ENCODE measurements around the gene PNMA1. TPM values are rescaled to one million over a fixed set of nuclear protein-coding genes. Genes with fewer than 3 reads are reported as not detected.

The PNMA1 gene
- total RNA-seq, 1 experiment from 2014 or later, result 16.8 TPM

DNA sequence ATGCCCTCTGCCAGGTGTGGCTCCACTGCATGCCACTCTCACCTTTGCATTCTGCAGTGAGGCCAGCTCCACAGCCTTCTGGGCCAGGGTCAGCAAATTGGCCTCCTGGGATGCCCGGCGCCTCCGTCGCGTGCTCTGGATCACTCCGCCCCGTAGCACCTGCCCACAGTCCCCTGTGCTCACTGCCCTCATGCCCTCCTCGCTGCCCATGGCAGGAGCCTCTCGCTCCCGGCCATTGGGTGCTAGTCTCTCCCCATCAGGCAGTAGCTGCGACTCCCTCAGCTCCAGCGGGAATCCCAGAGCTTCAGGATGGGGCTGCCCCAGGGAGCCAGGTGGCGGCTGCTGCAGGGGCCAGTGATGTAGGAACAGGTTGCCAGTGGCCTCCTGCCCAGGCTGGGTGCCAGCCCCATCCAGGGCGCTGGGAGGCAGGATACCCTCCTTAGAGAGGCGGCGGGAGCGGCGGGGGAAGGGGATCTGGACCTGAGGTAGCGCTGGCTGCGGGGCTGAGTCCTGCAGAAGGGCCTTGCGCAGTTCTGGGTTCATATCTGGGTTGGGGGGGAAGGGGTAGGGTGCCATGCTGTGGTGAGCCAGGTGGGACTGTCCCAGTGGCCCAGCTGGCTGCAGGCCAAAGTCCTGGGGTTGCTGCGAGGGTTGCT lies 24.5 kb upstream of the PNMA1 start:
- no peak for DNase-seq (ENCODE audit: low read depth)

DNA sequence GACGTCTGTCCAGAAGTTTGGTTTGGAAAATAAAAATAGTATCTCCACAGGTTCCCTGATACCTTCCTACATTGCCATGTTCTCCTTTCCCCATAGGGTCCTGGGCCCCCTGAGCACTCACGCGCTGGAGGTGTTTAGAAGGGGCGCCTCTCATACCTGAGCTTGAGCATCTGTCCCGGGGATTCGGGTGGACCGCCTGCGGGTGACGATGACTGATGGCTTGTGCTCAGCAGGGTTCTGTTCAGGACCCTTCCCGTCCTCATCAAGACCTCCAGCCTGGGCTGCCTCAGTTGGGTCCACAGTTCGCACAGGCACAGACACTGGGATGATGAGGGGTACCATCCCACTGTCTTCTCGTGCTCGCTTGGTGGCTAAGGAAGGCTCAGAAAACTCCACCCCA lies 22.7 kb upstream of the PNMA1 start:
- DNase-seq (ENCODE audit: low read depth), result no peak

DNA sequence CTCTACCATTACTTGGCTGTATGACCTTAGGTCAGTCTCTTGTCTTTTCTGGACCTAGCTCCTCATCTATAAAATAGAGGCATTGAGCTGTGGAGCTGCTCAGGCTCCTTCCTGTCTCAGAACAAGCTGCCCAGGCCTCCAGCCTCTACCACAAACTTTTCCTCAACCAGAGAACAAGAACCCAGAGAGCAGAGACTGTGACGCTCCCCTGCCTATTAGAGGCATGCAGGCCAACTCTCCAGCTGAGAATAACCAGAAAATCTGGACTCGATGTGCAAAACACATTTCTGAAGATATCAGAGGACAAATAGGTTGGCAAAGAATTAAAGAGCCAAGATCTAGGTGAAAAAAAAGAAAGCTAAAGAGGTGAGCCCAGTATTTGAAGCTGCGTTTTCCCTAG lies 17.8 kb upstream of the PNMA1 start:
- no peak for DNase-seq (ENCODE audit: low read depth)

DNA sequence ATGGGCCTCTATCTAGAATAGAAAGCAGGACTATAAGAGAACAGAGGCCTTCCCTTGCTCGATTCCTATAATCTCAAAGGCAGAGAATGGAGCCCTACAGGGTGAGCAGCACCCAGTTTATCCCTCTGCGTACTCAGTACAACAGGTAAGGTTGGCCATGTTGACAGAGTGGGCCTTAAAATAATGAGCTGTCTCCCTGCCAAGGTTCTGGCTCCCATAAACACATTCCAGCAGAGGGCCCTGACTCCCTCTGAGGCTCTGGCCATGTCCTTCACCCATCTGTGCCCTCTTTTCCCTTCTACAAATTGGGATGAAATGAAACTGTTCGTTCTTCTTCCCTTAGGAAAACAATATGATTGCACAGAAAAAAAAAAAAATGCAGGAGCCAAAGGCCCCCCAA lies 16.9 kb upstream of the PNMA1 start:
- no peak for DNase-seq (ENCODE audit: low read depth)

DNA sequence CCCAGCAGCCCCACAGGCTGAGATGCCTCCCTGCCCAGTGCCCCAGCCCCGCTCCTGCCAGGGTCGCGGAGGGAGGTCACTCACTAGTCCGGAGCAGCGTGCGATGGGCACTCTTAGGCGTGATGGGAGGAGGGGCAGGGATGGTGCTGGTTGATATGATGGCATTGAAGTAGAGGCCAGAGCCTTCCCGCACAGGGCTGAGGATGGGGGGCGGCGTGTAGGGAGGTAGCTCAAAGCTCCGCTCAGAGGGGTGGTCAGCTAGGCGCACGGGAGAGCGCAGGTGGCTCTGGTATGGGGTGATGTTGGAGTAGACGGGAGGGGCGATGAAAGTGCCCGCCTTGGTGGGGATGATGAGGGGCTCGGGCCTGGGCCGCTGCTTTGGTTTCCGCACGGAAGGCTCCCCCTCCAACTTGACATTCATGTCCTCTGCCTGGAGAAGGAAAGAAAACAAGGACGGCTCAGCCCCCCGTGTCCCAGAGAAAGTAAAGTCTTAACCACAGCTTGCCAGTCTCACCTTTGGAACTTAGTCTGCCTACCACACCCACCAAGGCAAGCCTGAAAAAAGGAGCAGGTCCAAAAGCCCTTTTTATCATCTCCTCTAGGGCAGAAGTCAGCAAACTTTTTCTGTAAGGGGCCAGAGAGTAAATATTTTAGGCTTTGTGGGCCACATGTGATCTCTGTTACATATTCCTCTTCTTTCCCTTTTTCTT lies 15.5 kb upstream of the PNMA1 start:
- DNase-seq (ENCODE audit: low read depth), result no peak

DNA sequence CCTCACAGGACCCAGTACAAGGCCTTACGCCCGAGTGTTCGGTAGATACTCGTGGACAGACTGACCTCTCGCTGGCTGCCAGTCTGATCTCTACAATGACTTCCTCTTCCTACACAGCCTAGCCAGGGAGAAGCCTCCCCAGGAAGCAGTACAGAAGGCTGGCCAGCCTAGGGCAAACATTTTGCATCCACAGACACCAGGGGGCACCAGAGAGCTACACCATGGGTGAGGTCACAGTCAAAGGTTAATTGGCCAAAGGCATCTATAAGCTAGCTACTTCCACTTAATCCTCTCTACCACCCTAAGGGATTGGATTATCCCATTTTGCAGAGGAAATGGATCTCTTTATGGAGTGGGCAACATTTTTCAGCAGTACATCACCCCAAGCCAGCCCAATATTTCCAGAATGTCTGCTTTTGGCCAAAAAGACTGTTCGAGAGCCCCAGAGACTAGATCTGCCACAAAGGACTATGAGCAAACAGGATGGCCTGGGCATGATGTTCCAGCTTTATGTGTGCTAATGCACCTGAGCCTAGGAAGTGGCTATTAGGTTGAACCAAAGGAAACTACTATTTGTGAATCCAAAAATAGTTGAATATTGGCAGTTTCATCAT lies 14.6 kb upstream of the PNMA1 start:
- peak; percentile 69 for DNase-seq (ENCODE audit: low read depth)

DNA sequence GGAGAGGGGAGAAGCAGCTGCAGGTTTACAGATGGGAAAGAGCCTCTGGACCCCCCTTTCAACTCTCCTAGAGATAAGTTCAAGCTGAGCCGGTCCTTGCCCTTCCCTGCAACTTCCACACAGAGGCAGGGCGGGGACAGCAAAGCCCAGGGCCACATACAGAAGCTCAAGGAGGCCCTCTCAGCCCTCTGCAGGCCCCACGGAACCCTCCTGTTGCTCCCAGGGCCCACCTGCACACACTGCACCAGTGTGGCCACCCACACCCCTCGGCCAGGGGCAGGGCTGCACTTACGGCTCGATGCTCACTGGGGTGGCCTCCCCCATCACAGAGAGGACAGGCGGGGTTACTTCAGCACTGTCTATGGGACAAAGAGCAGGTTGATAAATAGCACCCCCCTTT lies 13.0 kb upstream of the PNMA1 start:
- DNase-seq (ENCODE audit: low read depth), result no peak

DNA sequence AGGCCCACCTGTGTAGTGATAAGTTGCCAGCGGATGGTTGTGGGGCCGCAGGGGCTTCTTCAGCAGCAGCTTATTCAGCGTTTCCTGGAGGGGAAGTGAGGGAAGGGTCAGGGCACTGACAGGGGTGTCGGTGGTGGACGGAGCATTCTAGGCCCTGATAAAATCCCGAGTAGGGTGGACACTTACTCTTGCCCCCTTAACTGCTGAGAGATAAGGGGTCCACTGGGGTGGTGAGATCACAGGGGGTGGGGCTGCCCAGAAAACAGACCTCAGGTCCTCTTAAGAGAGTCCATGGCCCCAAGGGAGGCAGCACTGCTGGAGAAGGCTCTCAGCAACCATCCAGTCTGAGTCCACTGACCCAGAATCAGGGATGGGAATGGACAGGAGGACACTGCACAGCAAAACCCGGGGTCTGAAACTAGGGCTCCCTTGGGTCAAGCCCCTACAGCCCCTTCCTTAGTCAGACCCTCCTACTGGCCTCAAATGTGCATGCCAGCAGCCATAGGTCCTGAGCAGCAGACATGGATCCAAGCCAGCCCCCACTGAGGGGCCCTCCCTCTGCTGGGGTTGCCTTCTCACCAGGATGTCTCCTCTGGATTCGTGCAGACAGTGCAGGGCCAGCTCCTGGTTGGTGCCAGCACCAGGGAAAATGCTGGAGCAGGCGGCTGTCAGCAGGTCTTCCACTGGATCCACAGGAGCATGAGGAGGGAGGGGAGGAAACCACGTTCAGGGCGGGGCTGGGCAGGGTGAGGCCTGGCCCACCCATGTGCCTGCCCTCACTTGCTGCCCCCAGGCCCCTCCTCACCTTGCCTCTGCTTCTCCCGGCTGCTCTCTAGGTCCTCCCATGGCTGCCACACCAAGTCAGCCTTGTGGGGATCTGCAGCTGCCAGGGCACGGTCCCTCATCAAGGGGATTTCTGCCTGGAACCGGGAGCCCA lies 12.1 kb upstream of the PNMA1 start:
- peak; percentile 41 for DNase-seq (ENCODE audit: low read depth)

DNA sequence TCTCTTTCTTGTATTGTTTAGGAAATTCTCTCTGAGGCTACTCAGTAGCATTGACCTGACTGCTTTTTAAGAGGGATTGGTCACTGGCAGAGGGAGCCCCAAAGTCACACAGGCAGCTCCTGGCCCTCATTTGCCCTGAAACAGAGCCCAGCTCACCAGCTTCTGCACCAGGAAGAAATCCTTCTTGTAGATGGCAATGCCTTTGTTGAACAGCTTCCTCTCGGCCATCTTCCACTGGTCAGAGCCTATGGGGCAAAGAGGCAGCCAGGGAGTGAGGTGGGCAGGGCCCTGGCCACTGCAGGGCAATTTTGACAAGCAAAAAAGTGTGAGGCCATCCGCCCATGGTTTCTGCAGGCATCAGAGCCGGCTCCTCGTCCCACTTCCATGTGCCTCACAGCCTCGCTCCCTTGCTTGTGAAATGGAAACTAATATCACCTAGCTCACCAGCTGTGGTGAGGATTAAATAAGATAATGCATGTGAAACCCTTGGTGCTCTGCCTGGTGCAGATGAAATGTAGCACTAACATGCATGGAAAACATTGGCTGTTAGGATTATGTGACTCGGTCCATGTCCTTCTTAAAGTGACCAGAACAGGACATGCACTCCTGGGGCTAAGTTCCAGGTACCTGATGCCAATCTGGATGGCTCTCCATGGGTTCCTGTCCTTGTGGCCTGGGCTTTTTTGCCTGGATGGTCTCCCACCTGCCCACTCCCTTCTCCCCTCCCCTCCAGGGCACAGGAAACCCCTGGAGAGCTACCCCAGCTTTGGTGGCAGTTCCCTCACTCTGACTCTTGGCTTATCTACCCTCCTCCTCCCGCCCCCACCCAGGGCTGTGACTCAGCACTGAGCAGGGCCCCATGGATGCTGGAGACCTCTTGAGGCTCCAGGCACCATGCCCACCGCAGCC lies 11.2 kb upstream of the PNMA1 start:
- peak; percentile 71 for DNase-seq (ENCODE audit: low read depth)

DNA sequence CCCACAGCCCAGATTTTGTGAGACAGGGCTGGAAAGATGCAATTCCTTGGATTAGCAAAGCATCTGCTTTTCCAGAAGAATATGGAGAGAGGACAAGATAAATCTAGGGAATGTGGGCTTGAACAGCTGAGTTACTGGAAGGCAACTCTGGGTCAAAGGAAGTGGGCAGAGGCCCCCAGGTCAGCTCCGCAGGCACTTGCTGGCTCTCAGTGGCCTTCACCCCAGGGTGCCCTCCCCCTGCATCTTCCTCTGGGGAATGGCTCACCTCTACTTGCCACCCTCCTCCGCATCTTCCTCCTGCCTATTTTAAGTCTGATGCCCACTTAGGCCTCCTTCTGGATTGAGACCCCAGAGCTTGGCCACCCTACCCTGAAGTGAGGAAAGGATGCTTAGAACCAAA lies 10.5 kb upstream of the PNMA1 start:
- DNase-seq (ENCODE audit: low read depth), result no peak

DNA sequence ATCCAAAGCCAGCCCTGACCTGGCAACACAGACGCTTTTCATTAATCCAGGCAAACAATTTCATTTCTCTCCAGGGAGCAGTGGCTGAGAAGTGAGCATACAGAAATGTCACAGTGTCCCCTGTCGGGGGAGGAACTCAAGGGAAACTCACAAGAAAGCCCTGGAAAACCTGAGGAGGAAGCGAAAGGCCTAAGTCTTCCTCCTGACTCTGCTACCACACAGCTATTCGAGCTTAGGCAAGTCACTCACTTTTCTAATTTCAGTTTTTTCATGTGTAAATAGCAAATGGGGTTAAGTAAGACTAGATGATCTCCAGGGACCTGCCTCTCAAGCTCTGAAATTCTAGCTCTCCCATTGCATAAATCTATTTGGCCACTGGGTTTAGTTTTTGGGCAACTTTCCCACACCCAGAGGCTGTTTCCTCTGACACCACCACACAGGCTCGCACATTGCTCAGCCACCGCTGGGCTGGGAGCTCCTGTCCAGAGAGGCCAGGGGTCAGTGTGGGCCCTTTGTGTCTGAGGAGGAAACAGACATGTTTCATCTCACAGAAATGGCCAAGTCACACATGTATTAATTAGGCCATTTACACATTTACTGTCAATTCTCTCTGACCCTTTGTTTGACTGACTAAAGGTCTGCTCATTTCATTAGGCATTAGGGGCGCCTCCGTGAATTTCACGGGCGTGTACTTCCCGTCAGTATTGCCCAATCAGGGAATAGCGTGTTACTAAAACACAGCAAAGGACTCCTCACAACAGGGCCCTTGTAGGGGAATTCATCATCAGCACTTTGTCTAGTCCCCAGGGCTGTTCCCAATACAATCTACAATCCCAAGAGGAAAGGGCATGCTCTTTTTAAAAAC lies 9.8 kb upstream of the PNMA1 start:
- DNase-seq (ENCODE audit: low read depth), result peak; percentile 96

DNA sequence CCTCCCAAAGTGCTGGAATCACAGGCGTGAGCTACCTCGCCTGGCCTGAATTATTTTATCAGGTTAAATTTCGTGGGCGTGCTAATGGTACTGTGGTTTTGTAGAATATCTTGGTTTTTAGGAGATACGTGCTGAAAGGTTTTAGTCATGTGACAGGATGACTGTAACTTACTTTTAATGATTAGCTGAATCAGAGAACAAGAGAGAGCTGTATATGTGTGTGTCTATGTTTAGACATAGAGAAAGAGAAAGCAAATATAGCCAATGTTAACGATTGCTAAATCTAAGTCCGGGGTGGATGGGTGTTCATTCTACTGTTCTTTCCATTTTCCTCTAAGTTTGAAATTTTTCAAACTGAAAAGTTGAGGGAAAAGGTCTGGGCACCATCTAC lies 9.2 kb upstream of the PNMA1 start:
- no peak for DNase-seq (ENCODE audit: low read depth)

DNA sequence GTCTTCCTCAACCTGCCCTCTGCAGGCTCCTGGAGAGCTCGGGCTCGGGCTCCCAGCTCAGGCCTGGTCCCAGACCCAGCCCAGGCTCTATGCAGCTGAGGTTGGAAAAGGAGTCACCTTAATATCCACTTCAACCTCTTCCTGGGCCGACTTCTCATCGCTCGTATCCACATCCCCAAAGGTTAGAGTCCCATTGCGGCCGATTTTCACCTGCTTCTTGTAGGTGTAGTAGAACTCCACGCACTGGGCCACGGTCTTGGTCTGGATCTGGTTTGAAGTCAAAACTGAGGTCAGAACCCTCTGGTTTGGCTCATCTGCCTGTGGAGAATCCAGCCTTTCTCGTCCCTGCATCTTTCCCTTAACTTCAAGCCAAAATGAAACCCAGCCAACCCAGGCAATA lies 8.4 kb upstream of the PNMA1 start:
- DNase-seq (ENCODE audit: low read depth), result no peak

DNA sequence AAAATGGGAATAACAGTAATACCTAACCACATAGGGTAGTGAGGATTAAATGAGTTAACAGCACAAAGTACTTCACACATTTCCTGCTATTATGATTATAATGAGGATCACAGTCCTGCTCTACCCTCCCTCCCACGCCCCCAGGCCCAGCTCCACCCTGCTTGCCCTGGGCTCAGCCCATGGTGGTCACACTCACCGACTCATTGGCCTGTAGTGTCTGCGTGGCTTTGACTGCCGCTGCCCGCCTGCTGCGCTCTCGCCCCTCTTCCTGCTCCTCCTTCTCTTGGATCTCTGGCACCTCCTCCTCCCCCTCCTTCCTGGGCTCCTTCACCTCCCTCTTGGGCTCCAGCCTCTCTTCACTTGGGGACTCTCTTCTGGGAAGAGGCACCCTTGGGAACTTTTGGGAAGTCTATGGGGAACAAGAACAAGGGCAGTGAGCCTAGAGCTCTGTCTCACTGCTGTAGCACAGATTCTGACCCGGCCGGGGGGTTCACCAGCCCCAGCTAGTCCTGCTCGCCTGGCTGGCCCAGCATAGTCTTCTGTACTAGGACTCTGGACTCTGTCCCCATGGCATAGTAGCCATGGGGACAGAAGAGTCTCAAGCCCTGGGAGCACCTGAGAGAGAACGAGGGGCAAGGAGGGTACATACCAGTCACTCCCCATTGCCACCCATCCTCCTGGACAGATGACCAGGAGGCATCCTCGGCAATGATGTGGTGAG lies 7.1 kb upstream of the PNMA1 start:
- DNase-seq (ENCODE audit: low read depth), result no peak

DNA sequence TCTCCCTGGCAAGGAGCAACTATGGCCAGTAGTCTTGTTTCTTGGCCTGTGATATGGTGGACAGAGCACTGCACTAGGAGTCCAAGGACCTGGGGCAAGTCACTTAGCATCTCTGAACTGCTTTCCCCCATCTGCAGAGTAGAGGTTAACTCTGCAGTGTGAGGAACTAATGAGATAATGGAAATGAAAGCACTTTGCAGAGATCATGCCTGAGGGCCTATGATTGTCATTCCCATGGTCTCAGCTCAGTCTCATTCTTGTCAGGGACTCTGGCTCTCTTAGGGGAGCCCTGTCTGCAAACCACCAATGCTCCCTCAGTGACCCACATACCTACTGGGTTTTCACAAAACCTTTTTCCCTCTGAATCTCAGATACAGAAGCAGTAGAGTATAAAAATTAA lies 6.5 kb upstream of the PNMA1 start:
- no peak for DNase-seq (ENCODE audit: low read depth)

DNA sequence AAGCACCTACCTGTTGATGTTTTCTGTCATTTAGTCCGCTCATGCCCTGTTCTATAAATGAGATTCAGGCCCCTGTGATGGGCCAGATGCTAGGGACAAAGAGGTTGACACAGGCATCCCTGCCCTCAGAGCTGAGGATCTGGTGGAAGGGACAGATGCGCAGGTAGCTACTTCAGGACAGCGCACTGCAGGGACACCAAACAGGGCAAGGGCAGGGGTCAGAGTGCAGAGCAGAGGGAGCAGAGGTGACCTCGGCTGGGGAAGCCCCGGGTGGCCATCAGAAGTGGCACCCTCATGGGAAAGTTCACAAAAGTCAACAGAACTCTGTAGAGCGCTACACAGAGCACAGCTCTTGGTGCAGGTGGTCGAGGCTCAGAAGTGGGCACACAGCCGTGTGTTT lies 5.6 kb upstream of the PNMA1 start:
- no peak for DNase-seq (ENCODE audit: low read depth)

DNA sequence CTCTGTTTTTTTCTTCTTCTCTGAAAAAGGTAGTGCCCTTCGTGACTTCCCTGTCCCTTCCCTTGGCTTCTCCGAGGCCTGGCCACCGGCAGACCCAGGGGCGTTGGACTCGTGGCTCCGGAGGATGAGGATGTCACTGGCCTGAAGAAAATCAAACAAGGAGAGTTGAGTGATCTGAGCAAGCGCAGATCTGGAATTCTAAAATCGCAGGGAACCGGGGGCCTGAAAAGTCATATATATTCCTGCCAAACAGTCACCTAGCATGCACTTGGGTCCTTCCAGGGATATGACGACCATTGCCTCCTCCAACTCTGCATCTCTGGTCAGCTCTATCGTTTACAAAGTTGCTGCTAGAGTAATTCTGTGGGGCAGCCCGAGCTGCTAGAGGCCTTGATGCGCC lies 5.2 kb upstream of the PNMA1 start:
- no peak for DNase-seq (ENCODE audit: low read depth)

DNA sequence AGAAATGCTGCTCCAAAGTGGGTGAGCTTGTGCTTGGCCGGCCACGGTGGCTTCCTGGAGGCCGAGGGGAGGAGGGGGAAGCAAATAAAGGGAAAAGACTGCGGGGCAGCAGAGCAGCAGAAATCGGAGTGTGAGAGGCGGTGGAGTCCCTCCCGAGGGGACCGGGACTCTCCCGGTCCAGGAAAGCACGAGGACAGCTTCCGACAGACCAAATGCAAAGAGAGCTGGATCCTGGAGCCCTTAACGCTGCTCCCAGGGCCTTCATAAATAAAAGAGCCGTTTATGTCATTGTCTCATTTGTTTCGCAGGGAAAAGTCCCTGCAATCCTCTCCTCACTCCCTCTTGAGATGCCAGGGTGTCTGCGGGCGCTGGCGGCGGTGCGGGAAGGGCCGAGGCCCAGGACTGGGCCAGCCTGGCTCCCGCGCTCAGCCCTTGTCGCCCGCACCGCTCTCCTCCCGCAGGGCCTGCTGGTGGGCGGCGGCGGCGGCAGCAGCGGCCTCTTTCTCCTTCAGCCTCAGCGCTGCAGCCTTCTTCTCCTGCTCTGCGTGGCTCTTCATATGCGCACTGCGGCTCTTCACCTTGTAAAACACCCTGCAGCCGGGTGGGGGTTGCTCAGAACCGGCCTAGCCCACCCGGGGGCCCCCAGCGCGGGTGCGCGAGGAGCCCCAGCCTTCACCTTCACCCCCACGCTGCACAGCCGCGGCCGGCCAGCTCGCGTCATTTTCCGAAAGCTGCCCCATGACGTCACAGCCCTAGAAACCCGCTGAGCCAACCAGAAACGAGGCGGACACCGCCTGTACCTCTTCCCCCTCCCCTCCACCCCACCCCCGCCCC lies 4.5 kb upstream of the PNMA1 start:
- DNase-seq (ENCODE audit: low read depth), result no peak
